GM12878 (cell line): Measurements from ENCODE around the gene TSHR. TPM values are rescaled to one million over a fixed set of nuclear protein-coding genes. Genes with fewer than 3 reads are reported as not detected.

Source experiments
- ATAC-seq: fragments of 200-7000 bp; cut with Tn5 transposase; 3 replicates; pipeline ENCODE4 v1.9.1; 2020; ENCODE audit warnings: mild to moderate bottlenecking, moderate library complexity
- BruUV-seq: library from RNA; stranded (reverse); fragments of 400-500 nt; replicated peaks from 2 replicates; lab custom pipeline; 2021; lab: Mats Ljungman, UMichigan
- CTCF ChIA-PET: fragments of 300-600 bp; sonication (Branson Sonifier 250); formaldehyde crosslinking; extraction: SDS; loops from one replicate; lab custom pipeline; 2021; ENCODE audit warnings: inconsistent platforms; lab: Yijun Ruan, JAX
- POLR2A ChIA-PET: fragments of 350-600 bp; formaldehyde crosslinking; extraction: SDS; loops from one replicate; lab custom pipeline; 2021; ENCODE audit warnings: inconsistent platforms; lab: Charles Lee
- RAD21 ChIA-PET: fragments of 300-600 bp; sonication (Branson Sonifier 250); formaldehyde crosslinking; loops from one replicate; lab custom pipeline; 2023; ENCODE audit warnings: antibody characterized with exemption; ENCODE audit not compliant: unreplicated experiment; lab: Charles Lee
- SMC1A ChIA-PET: fragments of 300-600 bp; sonication (Branson Sonifier 250); formaldehyde crosslinking; loops from one replicate; lab custom pipeline; 2023; ENCODE audit not compliant: unreplicated experiment, uncharacterized antibody; lab: Charles Lee
- DNase-seq: peaks from one replicate; pipeline ENCODE4 v3.0.0-alpha.2; 2011; ENCODE audit warnings: low read depth, low spot score
- FAIRE-seq: peaks from 3 replicates; lab custom pipeline; 2011; peaks lifted over from hg19 to GRCh38; lab: Jason Lieb, UNC
- H2AFZ ChIP-seq: 2 replicates; pipeline ENCODE4 v1.6.0; 2011; ENCODE audit warnings: low read depth, low read length, control low read depth; ENCODE audit not compliant: control insufficient read depth
- H3K27ac ChIP-seq: 2 replicates; pipeline ENCODE4 v1.5.1; 2011; ENCODE audit warnings: control low read depth; ENCODE audit not compliant: control insufficient read depth, insufficient read depth
- H3K27me3 ChIP-seq, 2 experiments: replicated peaks in 1 of 2; 2 replicates each; pipeline versions ENCODE4 v1.6.0 to v1.6.1; 2011; ENCODE audit warnings: low read length in 1 of 2; ENCODE audit not compliant: control insufficient read depth in 2 of 2, insufficient read depth in 2 of 2
- H3K36me3 ChIP-seq, 2 experiments: 2 replicates each; pipeline ENCODE4 v1.5.1; 2011; ENCODE audit warnings: low read length in 1 of 2; ENCODE audit not compliant: control insufficient read depth in 2 of 2, insufficient read depth in 2 of 2
- H3K4me1 ChIP-seq: 2 replicates; pipeline ENCODE4 v1.6.1; 2011; ENCODE audit warnings: mild to moderate bottlenecking, low read length, moderate library complexity, mixed read lengths; ENCODE audit not compliant: control insufficient read depth, insufficient read depth
- H3K4me2 ChIP-seq: 2 replicates; pipeline ENCODE4 v1.6.0; 2011; ENCODE audit warnings: control low read depth; ENCODE audit not compliant: control insufficient read depth, insufficient read depth
- H3K4me3 ChIP-seq: fragments of 200-600 bp; sonication (generic); 2 replicates; pipeline ENCODE4 v1.5.1; 2016
- H3K79me2 ChIP-seq: 2 replicates; pipeline ENCODE4 v1.6.0; 2011; ENCODE audit warnings: low read length; ENCODE audit not compliant: control insufficient read depth, insufficient read depth
- H3K9ac ChIP-seq: 2 replicates; pipeline ENCODE4 v1.8.0; 2011; ENCODE audit warnings: low read length, control low read depth, mixed read lengths; ENCODE audit not compliant: control insufficient read depth, insufficient read depth
- H3K9me3 ChIP-seq: replicated peaks from 3 replicates; pipeline ENCODE4 v1.5.1; 2011; ENCODE audit warnings: mild to moderate bottlenecking, low read length; ENCODE audit not compliant: control insufficient read depth, insufficient read depth
- H4K20me1 ChIP-seq: 2 replicates; pipeline ENCODE4 v1.6.0; 2011; ENCODE audit not compliant: control insufficient read depth, insufficient read depth
- ASH2L ChIP-seq: fragments of 300-600, 200-600 bp; sonication (generic); IDR thresholded peaks from 2 replicates; pipeline ENCODE4 v1.6.1; 2017; ENCODE audit warnings: low read depth, mild to moderate bottlenecking, borderline replicate concordance
- BHLHE40 ChIP-seq, 2 experiments: fragments of 450-650 bp in 1 of 2; IDR thresholded peaks; 2 replicates each; pipeline ENCODE4 v1.6.1; 2011 to 2017; ENCODE audit warnings: low read depth in 2 of 2, borderline replicate concordance in 1 of 2, improper control_type of control experiment in 1 of 2, low read length in 1 of 2, mild to moderate bottlenecking in 1 of 2
- BMI1 ChIP-seq: fragments of 450-650 bp; IDR thresholded peaks from 2 replicates; pipeline ENCODE4 v1.6.1; 2016; ENCODE audit warnings: mild to moderate bottlenecking, moderate library complexity, borderline replicate concordance
- CEBPB ChIP-seq, 2 experiments: fragments of 150-350 bp in 1 of 2; IDR thresholded peaks; 2 replicates each; pipeline ENCODE4 v1.6.1; 2012 to 2014; ENCODE audit warnings: low read depth in 2 of 2, low read length in 2 of 2, borderline replicate concordance in 1 of 2, inconsistent platforms in 1 of 2
- CHD2 ChIP-seq: IDR thresholded peaks from 2 replicates; pipeline ENCODE4 v1.6.1; 2011; ENCODE audit warnings: low read depth, low read length, improper control_type of control experiment, borderline replicate concordance
- DPF2 ChIP-seq: fragments of 450-650 bp; IDR thresholded peaks from 2 replicates; pipeline ENCODE4 v1.6.1; 2017; ENCODE audit warnings: mild to moderate bottlenecking
- EZH2 ChIP-seq: IDR thresholded peaks from 2 replicates; pipeline ENCODE4 v1.6.1; 2012; ENCODE audit warnings: low read depth, mild to moderate bottlenecking, control low read depth, inconsistent platforms, low read length, borderline replicate concordance; ENCODE audit not compliant: control insufficient read depth
- GABPA ChIP-seq: IDR thresholded peaks from 2 replicates; pipeline ENCODE4 v1.6.1; 2014; ENCODE audit warnings: antibody characterized with exemption, low read depth, mild to moderate bottlenecking, inconsistent platforms
- JUNB ChIP-seq: IDR thresholded peaks from 2 replicates; pipeline ENCODE4 v1.6.1; 2016; ENCODE audit warnings: antibody characterized with exemption, mild to moderate bottlenecking
- MEF2A ChIP-seq: IDR thresholded peaks from 2 replicates; pipeline ENCODE4 v1.6.1; 2011; ENCODE audit warnings: low read depth, mild to moderate bottlenecking, low read length, moderate library complexity; ENCODE audit not compliant: insufficient read depth
- MTA3 ChIP-seq: IDR thresholded peaks from 2 replicates; pipeline ENCODE4 v1.6.1; 2012; ENCODE audit warnings: low read length, inconsistent platforms, borderline replicate concordance
- NBN ChIP-seq: fragments of 450-650 bp; IDR thresholded peaks from 2 replicates; pipeline ENCODE4 v1.6.1; 2016
- NRF1 ChIP-seq: conservative IDR thresholded peaks from 2 replicates; pipeline ENCODE4 v1.6.1; 2011; ENCODE audit warnings: mild to moderate bottlenecking, low read depth, low read length, improper control_type of control experiment
- PAX5 ChIP-seq: IDR thresholded peaks from 2 replicates; pipeline ENCODE4 v1.6.1; 2011; ENCODE audit warnings: low read depth, low read length, borderline replicate concordance
- RBBP5 ChIP-seq: fragments of 200-600 bp; sonication (generic); conservative IDR thresholded peaks from 2 replicates; pipeline ENCODE4 v1.6.1; 2016
- TAF1 ChIP-seq: IDR thresholded peaks from 2 replicates; pipeline ENCODE4 v1.6.1; 2011; ENCODE audit warnings: mild to moderate bottlenecking, low read depth, low read length, borderline replicate concordance
- ZNF217 ChIP-seq: fragments of 450-650 bp; IDR thresholded peaks from 2 replicates; pipeline ENCODE4 v1.6.1; 2017; ENCODE audit warnings: antibody characterized with exemption, mild to moderate bottlenecking
- WGBS: methylation state at CpG from one replicate; pipeline ENCODE4 v1.1.6; 2016; ENCODE audit warnings: low lambda C conversion rate; ENCODE audit not compliant: insufficient replicate concordance, insufficient coverage; ENCODE audit errors: missing lambda C conversion rate; 5-methylcytosine and 5-hydroxymethylcytosine counted together
- in situ Hi-C: fragments of 300-500 bp; cut with MboI; formaldehyde crosslinking; loops from 9 replicates; pipeline ENCODE4 v1.14.3; 2018; ENCODE audit warnings: mixed read lengths
- intact Hi-C: fragments of 100-400 bp; cut with micrococcal nuclease; formaldehyde crosslinking; loops from one replicate; pipeline ENCODE4 v1.14.2; 2022; ENCODE audit not compliant: unreplicated experiment
- polyA plus RNA-seq, 11 experiments: library from polyadenylated mRNA; depleted of rRNA in 4 of 11; unstranded in 6 of 11; stranded (reverse) in 5 of 11; fragments of >200 nt; fragmentation: Nextera tagmentation in 4 of 11; fragmentation: Illumina TruSeq in 1 of 11; extraction: Ambion mirVana in 4 of 11; extraction: Trizol in 1 of 11; gene quantifications; 1 replicate in 1 of 11; 2 replicates in 10 of 11; pipeline versions ENCODE4 v1.2.1 to v1.2.3, GENCODE V29; 2011 to 2016; ENCODE audit warnings: inconsistent platforms in 2 of 11, missing spikeins in 2 of 11, low read depth in 1 of 11
- total RNA-seq, 4 experiments: library from RNA; depleted of rRNA in 3 of 4; stranded (reverse); fragments of >200 nt in 3 of 4; fragmentation: Illumina TruSeq in 1 of 4; extraction: Trizol in 1 of 4; gene quantifications; 2 replicates each; pipeline versions ENCODE4 v1.2.1 to v1.2.3, GENCODE V29; 2013 to 2021
- TF ChIP-seq, protein P1 (sequence below): IDR thresholded peaks from 2 replicates; pipeline ENCODE4 v1.6.1; 2012; ENCODE audit warnings: low read length, inconsistent platforms
- TF ChIP-seq, protein P2 (sequence below): fragments of 450-650 bp; IDR thresholded peaks from 2 replicates; pipeline ENCODE4 v1.6.1; 2018; ENCODE audit warnings: mild to moderate bottlenecking, low read depth, moderate library complexity; ENCODE audit not compliant: partially characterized antibody

The TSHR gene
- total and polyA plus RNA-seq, 10 of the 15 experiments (the other 5 are each of a cell fraction or from before 2014, with no cell fraction given), result 0.06 to 0.31 TPM; not detected in 8

DNA sequence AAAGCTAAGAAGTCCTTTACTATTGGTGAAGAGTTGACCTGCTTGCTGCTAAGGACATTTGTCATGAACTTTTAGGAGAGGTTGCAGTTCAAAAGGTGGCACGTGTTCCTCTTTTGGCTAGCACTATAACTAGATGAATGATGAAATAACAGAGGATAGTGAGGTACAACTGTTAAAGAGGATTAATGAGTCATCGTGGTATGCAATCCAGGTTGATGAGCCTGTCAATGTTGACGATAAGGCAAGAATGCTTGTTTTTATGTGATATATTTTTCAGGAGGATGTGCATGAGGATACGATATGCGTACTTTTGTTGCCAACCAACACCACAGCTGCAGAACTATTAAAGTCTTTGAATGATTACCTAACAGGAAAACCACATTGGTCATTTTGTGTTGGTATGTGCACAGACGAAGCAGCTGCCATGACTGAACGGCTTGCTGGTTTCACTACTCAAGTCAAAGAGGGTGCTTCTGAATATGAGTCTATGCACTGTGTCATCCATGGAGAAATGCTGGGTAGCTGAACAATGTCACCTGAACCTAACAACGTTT lies 24.5 kb upstream of the TSHR start:
- SMC1A ChIA-PET, result interaction anchor here (1.0 to 3.8 kb wide), 5 partner anchors 11 to 52 kb away, joined by 3 to 30 read pairs (median 4); partner anchors contain the start of gene CEP128
- Histone ChIP-seq H3K27ac (peak overlapping the region; percentile 47; the same call in 1 of the 2 replicates), H3K79me2 (no peaks in the 10 kb centered on the region), H3K4me1 (peaks cover 29% of the 10 kb centered on the region), H3K36me3 (no peaks in the 10 kb centered on the region), H3K27me3 (no peaks in the 10 kb centered on the region), H3K4me3 (peak overlapping the region; percentile 53), H3K9me3 (peaks cover 5% of the 10 kb centered on the region; the same call in 2 of the 3 replicates), H2AFZ (peak overlapping the region; percentile 7; the same call in 1 of the 2 replicates), H3K4me2 (peak overlapping the region; percentile 64), H3K9ac (no peak overlapping the region), H4K20me1 (no peaks in the 10 kb centered on the region)
- in situ Hi-C loops, result no loop called here
- RAD21 ChIA-PET, result interaction anchor here (1.7 to 2.5 kb wide), 2 partner anchors 11 to 28 kb away, joined by 7 read pairs; partner anchors contain the start of gene CEP128
- 0% methylated on average over 8 of the region's 8 CpGs for WGBS
- intact Hi-C loops, result loop anchor here (1.0 kb wide), 2 partner anchors 28 to 344 kb away; no protein-coding TSS in a partner anchor
- FAIRE-seq, result peak; percentile 81
- peak; percentile 97 for ATAC-seq
- DNase-seq, result peak; percentile 88
- BruUV-seq, result no TSS peak
- POLR2A ChIA-PET, result interaction anchor here (0.6 to 1.8 kb wide), 4 partner anchors 9 to 13 kb away, joined by 3 to 9 read pairs (median 3); partner anchors contain the start of gene CEP128
- CTCF ChIA-PET, result interaction anchor here (0.8 to 2.0 kb wide), 6 partner anchors 9 to 239 kb away, joined by 3 to 12 read pairs (median 4); no protein-coding TSS in a partner anchor
- TF ChIP-seq ASH2L (no peak), NRF1 (no peak), MTA3 (peak; percentile 86; the same call in 1 of the 2 replicates), NBN (peak; percentile 63), CHD2 (peak; percentile 21; the same call in 1 of the 2 replicates), RBBP5 (no peak), DPF2 (0 out of 2 replicates have a peak, but pooled peaks have one; percentile 24), JUNB (peak; percentile 67), EZH2 (no peak), PAX5 (peak; percentile 91), CEBPB (IDR thresholded peaks at IDR 0.05; ENCODE audit: borderline replicate concordance in 1 of 2, low read depth in 2 of 2, low read length in 2 of 2) (peak in 1 of 2 experiments; percentile 80; a peak in 1 of 4 replicates), GABPA (peak; percentile 53; the same call in 1 of the 2 replicates), BHLHE40 (IDR thresholded peaks at IDR 0.05; ENCODE audit: borderline replicate concordance in 1 of 2, low read depth in 2 of 2, low read length in 1 of 2) (peak in 1 of 2 experiments; percentile 79; a peak in 2 of 4 replicates), ZNF217 (0 out of 2 replicates have a peak, but pooled peaks have one; percentile 25), BMI1 (no peak), MEF2A (0 out of 2 replicates have a peak, but pooled peaks have one; percentile 56), TAF1 (0 out of 2 replicates have a peak, but pooled peaks have one; percentile 7)
- TF ChIP-seq, protein P1, sequence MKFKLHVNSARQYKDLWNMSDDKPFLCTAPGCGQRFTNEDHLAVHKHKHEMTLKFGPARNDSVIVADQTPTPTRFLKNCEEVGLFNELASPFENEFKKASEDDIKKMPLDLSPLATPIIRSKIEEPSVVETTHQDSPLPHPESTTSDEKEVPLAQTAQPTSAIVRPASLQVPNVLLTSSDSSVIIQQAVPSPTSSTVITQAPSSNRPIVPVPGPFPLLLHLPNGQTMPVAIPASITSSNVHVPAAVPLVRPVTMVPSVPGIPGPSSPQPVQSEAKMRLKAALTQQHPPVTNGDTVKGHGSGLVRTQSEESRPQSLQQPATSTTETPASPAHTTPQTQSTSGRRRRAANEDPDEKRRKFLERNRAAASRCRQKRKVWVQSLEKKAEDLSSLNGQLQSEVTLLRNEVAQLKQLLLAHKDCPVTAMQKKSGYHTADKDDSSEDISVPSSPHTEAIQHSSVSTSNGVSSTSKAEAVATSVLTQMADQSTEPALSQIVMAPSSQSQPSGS, result peak; percentile 93
- TF ChIP-seq, protein P2, sequence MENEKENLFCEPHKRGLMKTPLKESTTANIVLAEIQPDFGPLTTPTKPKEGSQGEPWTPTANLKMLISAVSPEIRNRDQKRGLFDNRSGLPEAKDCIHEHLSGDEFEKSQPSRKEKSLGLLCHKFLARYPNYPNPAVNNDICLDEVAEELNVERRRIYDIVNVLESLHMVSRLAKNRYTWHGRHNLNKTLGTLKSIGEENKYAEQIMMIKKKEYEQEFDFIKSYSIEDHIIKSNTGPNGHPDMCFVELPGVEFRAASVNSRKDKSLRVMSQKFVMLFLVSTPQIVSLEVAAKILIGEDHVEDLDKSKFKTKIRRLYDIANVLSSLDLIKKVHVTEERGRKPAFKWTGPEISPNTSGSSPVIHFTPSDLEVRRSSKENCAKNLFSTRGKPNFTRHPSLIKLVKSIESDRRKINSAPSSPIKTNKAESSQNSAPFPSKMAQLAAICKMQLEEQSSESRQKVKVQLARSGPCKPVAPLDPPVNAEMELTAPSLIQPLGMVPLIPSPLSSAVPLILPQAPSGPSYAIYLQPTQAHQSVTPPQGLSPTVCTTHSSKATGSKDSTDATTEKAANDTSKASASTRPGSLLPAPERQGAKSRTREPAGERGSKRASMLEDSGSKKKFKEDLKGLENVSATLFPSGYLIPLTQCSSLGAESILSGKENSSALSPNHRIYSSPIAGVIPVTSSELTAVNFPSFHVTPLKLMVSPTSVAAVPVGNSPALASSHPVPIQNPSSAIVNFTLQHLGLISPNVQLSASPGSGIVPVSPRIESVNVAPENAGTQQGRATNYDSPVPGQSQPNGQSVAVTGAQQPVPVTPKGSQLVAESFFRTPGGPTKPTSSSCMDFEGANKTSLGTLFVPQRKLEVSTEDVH, result no peak
